Occipital lobe (tissue), 2 donors: ENCODE data around the gene S1PR2. TPM values are rescaled to one million over a fixed set of nuclear protein-coding genes. Genes with fewer than 3 reads are reported as not detected.

Source experiments
- DNase-seq: peaks from one replicate; lab custom pipeline; 2025; lab: John Stamatoyannopoulos, UW
- total RNA-seq: library from RNA; depleted of rRNA; stranded (reverse); fragments of >200 nt; gene quantifications from one replicate; pipeline ENCODE4 v1.2.3, GENCODE V29; 2014

The S1PR2 gene, protein sequence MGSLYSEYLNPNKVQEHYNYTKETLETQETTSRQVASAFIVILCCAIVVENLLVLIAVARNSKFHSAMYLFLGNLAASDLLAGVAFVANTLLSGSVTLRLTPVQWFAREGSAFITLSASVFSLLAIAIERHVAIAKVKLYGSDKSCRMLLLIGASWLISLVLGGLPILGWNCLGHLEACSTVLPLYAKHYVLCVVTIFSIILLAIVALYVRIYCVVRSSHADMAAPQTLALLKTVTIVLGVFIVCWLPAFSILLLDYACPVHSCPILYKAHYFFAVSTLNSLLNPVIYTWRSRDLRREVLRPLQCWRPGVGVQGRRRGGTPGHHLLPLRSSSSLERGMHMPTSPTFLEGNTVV
- 4.7 TPM for total RNA-seq

GRCh38 chr19:10230861-10231611 is at the start of gene S1PR2:
S1PR2 (minus strand) TSS chr19:10231331; CDS start chr19:10224905, 6,426 bp downstream.
- no peak for DNase-seq

- no peak for DNase-seq
These were observed 48.8 kb upstream of the S1PR2 start for GRCh38 chr19:10279737-10280442.

DNA sequence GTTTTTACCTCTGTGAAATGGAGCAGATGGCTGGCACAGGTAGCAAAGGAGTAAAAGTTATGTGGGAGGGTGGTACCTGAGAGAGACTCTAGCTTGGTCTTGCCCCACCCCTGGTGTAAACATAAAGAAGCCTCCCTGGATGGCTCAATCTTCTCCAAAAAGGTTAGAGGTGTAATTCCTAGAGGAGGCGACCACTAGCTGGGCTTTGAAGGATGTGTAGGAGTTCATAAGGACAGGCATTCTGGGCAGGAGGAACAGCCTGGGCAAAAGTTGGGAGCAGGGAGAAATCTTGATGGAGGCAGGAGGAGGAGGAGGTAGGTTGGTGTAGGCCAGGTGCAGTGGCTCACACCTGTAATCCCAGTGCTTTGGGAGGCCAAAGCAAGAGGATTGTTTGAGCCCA is 47.8 kb upstream of the S1PR2 start:
- DNase-seq, result no peak

DNA sequence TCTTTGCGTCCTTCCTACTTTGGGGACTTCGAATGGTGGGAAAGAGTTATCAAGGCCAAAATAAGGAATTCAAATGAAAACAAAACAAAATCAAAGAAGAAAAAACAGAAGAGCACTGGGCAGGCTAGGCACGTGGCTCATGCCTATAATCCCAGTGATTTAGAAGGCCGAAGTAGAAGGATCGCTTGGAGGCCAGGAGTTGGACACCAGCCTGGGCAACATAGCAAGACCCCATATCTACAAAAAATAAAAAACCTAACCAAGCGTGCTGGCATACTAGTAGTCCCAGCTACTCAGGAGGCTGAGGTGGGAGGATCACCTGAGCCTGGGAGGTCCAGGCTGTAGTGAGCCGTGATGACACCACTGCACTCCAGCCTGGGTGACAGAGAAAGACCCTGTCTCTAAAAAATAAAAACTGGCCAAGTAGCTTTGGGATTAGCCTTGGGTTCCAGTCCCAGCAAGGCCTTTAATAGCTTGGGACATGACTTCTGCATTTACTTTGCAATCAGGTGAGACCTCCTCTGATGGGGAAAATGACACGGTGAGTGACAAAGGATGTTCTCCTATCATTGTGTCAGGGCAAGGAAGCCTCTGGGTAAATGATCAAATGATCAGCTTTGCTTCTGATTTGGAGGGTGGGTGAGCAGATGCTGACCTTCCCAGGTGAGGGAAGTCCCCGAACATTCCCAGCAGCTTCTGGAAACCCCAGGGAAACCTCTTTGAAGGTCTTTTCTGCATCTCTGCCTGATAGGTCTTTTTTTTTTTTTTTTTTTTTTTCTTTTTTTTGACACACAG is 46.9 kb upstream of the S1PR2 start:
- DNase-seq, result no peak

- no peak for DNase-seq
These were observed 43.5 kb upstream of the S1PR2 start for GRCh38 chr19:10274589-10274988.

- DNase-seq, result no peak
These were observed 40.5 kb upstream of the S1PR2 start for GRCh38 chr19:10271543-10272086.

DNA sequence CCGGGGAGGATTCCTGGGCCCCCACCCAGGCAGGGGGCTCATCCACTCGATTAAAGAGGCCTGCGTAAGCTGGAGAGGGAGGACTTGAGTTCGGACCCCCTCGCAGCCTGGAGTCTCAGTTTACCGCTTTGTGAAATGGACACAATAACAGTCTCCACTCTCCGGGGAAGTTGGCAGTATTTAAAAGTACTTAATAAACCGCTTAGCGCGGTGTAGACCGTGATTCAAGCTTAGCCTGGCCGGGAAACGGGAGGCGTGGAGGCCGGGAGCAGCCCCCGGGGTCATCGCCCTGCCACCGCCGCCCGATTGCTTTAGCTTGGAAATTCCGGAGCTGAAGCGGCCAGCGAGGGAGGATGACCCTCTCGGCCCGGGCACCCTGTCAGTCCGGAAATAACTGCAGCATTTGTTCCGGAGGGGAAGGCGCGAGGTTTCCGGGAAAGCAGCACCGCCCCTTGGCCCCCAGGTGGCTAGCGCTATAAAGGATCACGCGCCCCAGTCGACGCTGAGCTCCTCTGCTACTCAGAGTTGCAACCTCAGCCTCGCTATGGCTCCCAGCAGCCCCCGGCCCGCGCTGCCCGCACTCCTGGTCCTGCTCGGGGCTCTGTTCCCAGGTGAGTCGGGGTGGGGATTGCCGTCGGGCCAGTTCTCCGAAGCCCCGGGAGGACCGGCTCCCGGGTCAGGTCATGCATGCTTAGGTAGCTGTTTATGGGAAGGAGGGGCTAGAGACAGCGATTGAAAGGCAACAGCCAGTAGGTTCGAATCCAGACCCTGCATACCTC is 39.7 kb upstream of the S1PR2 start, which contains the start of gene ICAM1:
ICAM1 (plus strand) TSS at position 505 of the 779 bp plus-strand sequence; CDS start at position 545, 40 bp downstream.
- DNase-seq, result peak; percentile 13

DNA sequence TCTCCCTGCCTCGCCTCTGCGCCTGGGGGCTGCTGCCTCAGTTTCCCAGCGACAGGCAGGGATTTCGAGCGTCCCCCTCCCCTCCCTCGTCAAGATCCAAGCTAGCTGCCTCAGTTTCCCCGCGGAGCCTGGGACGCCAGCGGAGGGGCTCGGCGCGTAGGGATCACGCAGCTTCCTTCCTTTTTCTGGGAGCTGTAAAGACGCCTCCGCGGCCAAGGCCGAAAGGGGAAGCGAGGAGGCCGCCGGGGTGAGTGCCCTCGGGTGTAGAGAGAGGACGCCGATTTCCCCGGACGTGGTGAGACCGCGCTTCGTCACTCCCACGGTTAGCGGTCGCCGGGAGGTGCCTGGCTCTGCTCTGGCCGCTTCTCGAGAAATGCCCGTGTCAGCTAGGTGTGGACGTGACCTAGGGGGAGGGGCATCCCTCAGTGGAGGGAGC is 39.1 kb upstream of the S1PR2 start:
- DNase-seq, result no peak

GRCh38 chr19:10269333-10270179 is 38.4 kb upstream of the S1PR2 start:
- DNase-seq, result peak; percentile 34

DNA sequence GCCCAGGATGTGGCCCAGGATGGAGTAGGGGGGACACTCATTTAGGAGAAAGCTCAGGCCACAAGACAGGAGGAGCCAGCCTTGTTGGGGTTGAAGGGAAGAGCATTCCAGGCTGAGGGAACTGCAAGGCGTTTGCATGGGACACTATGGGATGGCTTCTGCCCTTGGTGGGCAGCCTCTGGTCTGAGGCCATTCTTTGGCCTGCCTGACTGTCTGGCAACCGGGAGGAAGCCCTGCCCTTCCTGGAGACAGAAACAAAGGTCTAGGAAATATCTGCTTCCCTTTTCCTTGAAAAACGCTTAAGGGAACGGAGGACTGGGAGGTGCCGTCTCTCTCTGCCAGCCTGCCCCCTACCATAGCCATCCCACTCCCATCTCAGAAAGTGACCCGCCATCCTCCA is 36.9 kb upstream of the S1PR2 start:
- DNase-seq, result no peak

DNA sequence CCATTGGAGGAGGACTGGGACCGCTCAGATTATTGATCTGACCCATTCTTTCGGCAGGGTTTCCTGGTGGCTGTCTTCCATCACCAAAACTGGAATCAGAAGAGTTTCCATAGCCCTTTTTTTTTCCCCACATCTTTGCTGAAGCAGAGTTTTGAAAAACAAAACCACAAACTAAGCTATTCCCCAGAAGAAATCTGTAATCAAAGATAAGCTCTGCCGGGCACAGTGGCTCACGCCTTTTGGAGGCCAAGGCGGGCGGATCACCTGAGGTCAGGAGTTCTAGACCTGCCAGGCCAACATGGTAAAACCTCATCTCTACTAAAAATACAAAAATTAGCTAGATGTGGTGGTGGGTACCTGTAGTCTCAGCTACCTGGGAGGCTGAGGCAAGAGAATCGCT is 35.6 kb upstream of the S1PR2 start:
- DNase-seq, result no peak

DNA sequence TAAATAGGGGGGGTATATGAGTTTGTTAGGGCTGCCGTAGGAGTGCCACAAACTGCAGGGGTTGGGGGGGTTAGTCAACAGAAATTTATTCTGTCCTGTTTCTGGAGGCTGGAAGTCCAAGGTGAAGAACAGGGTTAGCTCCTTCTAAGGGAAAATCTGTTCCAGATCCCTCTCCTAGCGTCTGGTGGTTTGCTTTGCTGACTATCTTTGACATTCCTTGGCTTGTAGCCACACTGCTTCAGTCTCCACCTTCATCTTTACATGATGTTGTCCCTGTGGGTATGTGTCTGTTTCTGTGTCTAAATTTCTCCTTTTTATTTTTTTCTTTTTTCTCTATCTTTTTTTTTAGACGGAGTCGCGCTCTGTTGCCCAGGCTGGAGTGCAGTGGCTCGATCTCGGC is 31.6 kb upstream of the S1PR2 start:
- no peak for DNase-seq

- DNase-seq, result peak; percentile 20
These were observed 29.0 kb upstream of the S1PR2 start for GRCh38 chr19:10260141-10260584.

DNA sequence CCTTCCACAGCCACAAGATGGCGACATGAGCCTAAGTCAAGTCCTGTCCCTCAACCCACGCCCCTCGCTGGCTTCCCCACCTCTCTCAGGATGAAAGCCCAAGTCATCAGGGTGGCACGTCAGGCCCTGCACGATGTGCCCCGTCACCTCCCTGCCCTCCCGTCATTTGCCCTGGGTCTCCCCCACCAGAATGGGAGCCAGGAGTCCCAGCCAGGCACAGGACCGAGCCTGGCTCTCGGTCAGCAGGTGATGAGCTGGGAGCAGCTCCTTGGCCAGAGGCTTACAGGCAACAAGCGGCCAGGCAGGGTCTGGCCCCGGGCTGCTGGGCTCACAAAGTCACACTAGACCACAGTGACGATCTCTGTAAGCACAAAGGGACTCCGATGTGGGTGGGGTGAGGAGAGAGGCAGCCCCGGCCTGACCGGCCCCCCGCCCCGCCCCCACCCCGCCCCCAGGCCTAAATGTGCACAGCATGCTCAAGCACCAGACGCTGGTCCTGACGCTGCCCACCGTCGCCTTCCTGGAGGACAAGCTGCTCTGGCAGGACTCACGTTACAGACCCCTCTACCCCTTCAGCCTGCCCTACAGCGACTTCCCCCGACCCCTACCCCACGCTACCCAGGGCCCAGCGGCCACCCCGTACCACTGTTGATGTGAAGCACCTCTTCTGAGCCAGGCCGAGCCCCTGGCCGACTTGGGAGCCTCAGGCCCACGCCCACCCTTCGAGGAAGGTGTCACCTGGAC is 28.2 kb upstream of the S1PR2 start:
- DNase-seq, result no peak

- no peak for DNase-seq
These were observed 27.1 kb upstream of the S1PR2 start for GRCh38 chr19:10258080-10258710.

- DNase-seq, result no peak
These were observed 26.0 kb upstream of the S1PR2 start for GRCh38 chr19:10256970-10257615.

DNA sequence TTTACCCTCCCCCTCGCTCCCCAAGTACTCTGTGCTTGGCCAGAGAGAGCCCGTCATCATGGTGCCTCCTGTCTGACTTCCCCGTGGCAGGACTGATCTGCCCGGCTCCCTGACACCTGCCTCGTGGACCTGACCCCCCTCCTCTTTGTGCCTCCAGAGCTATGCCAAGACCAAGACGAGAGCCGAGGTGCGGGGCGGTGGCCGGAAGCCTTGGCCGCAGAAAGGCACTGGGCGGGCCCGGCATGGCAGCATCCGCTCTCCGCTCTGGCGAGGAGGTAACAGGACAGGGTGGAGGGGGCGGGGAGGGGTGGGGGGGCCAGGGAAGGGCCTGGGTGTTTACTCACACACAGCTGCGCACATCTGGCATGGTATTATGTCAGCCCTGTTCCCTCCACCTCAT is 25.4 kb upstream of the S1PR2 start:
- no peak for DNase-seq
